ENCODE results near the gene PRSS56.

The PRSS56 gene

GRCh38 chr2:232502911-232503808, 17.0 kb upstream of the PRSS56 start:
- peak; percentile 12 for DNase-seq

GRCh38 chr2:232503809-232504323, 16.3 kb upstream of the PRSS56 start:
- DNase-seq, result no peak

GRCh38 chr2:232504438-232504837, 15.8 kb upstream of the PRSS56 start:
- DNase-seq, result no peak

GRCh38 chr2:232505856-232506255, 14.3 kb upstream of the PRSS56 start:
- DNase-seq, result no peak

GRCh38 chr2:232506709-232507108, 13.5 kb upstream of the PRSS56 start:
- no peak for DNase-seq

- DNase-seq, result no peak
These were observed 11.9 kb upstream of the PRSS56 start for GRCh38 chr2:232508251-232508650.

- no peak for DNase-seq
These were observed 8.8 kb upstream of the PRSS56 start for GRCh38 chr2:232511336-232511890.

- no peak for DNase-seq
These were observed 7.6 kb upstream of the PRSS56 start for GRCh38 chr2:232512602-232513001.

- no peak for DNase-seq
These were observed 6.8 kb upstream of the PRSS56 start for GRCh38 chr2:232513353-232513752.

- DNase-seq, result no peak
These were observed 4.5 kb upstream of the PRSS56 start for GRCh38 chr2:232515639-232516038.

- no peak for DNase-seq
These were observed 3.6 kb upstream of the PRSS56 start for GRCh38 chr2:232516551-232516950.

GRCh38 chr2:232518844-232519243, 1.3 kb upstream of the PRSS56 start:
- DNase-seq, result no peak

- no peak for DNase-seq
These were observed 301 bp downstream of the PRSS56 start for GRCh38 chr2:232520489-232520888.

GRCh38 chr2:232521098-232521497, 910 bp downstream of the PRSS56 start:
- DNase-seq, result no peak

- peak; percentile 51 for DNase-seq
These were observed 1.9 kb downstream of the PRSS56 start for GRCh38 chr2:232521959-232522622.

GRCh38 chr2:232522623-232523401, 2.6 kb downstream of the PRSS56 start:
- DNase-seq, result no peak

GRCh38 chr2:232523402-232523681, 3.2 kb downstream of the PRSS56 start:
- DNase-seq, result no peak

GRCh38 chr2:232523682-232524597, 3.8 kb downstream of the PRSS56 start:
- DNase-seq, result no peak

GRCh38 chr2:232524771-232525170, 4.6 kb downstream of the PRSS56 start:
- DNase-seq, result no peak

- DNase-seq, result no peak
These were observed 5.0 kb downstream of the PRSS56 start for GRCh38 chr2:232525199-232525598.

- no peak for DNase-seq
These were observed 5.7 kb downstream of the PRSS56 start, which contains the start of gene CHRND for GRCh38 chr2:232525791-232526371. CHRND (plus strand) TSS chr2:232526160; CDS start chr2:232526216, 56 bp downstream.
